GM12875 (cell line): ENCODE data around the gene PCGF2.

Source experiments
- H3K4me3 ChIP-seq: one replicate; pipeline ENCODE4 v1.5.1; 2011; ENCODE audit warnings: low read depth, low read length, control low read depth
- CTCF ChIP-seq: IDR thresholded peaks from 2 replicates; pipeline ENCODE4 v1.5.1; 2011; ENCODE audit warnings: low read depth, mild to moderate bottlenecking, control low read depth, inconsistent platforms, low read length, moderate library complexity, borderline replicate concordance; ENCODE audit not compliant: insufficient read depth

PCGF2 gene

GRCh38 chr17:38701504-38702165 lies 46.5 kb downstream of the PCGF2 start:
- peak overlapping the region; percentile 56 for H3K4me3 ChIP-seq
- TF ChIP-seq CTCF = no peak

GRCh38 chr17:38698760-38699159 lies 49.4 kb downstream of the PCGF2 start:
- H3K4me3 ChIP-seq = no peak overlapping the region
- no peak for TF ChIP-seq CTCF

GRCh38 chr17:38697061-38697820 lies 50.9 kb downstream of the PCGF2 start:
- TF ChIP-seq CTCF = no peak

DNA sequence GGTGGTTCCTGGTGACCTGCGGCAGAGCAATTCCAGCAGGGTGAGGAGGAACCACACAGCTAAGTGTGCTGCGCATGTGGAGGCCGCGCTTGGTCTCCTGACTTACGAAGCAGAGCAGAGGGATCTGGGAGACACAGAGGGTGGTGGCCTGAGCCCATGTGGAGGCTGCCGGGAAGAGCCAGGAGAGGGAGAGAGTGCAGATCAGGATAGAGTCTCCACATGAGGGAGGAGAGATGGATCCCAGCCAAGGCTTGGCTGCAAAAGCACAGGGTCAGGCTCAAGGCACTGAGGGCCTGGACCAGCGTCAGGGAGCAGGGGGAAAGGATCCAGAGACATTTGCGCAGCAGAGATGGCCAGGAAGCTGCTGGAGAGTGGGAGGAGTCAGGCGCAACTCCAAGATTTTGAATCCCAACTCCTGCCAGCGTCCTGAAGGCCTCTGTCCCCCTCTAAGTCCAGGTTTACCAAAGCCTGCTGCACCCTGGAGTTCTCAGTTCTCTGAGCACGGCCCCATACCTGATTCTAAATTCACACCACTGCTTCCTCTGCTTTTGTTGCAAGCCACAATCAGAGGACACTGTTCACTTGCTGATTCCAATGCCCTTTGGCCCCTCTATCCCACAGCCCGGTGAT lies 54.3 kb downstream of the PCGF2 start:
- TF ChIP-seq CTCF = no peak
- H3K4me3 ChIP-seq = no peak overlapping the region

More at GRCh38 chr17:38697061-38697820, 50.9 kb downstream of the PCGF2 start:
- H3K4me3 ChIP-seq = no peak overlapping the region

DNA sequence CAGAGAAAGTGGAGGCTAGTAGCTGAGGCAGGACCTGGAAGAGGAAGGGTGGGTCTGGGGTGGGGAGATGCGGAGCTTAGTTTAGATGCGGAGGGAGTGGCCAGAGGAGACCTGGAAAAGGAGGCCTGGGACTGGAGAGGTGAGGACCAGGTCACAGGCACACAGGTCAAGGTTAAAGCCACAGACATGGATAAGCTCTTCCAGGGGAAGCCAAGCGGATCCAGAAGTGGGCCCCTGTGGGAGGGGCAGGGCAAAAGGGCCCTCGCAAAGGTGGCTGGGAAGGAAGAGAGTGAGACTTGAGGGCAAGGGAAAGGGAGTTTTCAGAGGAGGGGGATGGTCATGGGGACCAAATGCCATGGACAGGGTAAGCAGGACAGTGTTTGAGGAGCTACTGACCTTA lies 57.0 kb downstream of the PCGF2 start:
- H3K4me3 ChIP-seq = no peak overlapping the region
- no peak for TF ChIP-seq CTCF

GRCh38 chr17:38690386-38690785 lies 57.8 kb downstream of the PCGF2 start:
- H3K4me3 ChIP-seq = no peak overlapping the region
- TF ChIP-seq CTCF = no peak
